Medulla oblongata (tissue), 1 donor: ENCODE results near the gene HECW1.

ENCODE experiments used
- DNase-seq: peaks from one replicate; pipeline ENCODE4 v3.0.0-alpha.2; 2015; ENCODE audit errors: extremely low spot score

The HECW1 gene

DNA sequence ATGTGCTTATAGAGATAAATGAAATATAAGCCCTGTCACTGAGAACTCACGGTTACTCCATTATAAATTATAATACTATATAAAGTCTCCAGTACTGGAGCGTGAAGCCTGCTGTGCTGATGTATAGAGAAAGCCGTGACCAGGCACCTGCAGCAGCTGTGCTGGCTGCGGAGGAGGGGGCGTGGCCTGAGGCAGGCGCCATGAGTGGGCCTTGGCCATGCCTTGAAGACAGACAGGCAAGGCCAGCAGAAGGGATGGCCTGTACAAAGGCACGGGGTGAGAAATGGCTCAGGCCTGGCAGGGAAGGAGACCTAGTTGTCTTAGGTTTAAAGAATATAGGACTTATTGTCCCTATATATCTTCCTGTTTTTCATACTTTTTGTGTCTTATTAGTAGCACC lies 251.9 kb downstream of the HECW1 start:
- DNase-seq = no peak

- DNase-seq = no peak
Observed at GRCh38 chr7:43372676-43373355, 260.4 kb downstream of the HECW1 start.

DNA sequence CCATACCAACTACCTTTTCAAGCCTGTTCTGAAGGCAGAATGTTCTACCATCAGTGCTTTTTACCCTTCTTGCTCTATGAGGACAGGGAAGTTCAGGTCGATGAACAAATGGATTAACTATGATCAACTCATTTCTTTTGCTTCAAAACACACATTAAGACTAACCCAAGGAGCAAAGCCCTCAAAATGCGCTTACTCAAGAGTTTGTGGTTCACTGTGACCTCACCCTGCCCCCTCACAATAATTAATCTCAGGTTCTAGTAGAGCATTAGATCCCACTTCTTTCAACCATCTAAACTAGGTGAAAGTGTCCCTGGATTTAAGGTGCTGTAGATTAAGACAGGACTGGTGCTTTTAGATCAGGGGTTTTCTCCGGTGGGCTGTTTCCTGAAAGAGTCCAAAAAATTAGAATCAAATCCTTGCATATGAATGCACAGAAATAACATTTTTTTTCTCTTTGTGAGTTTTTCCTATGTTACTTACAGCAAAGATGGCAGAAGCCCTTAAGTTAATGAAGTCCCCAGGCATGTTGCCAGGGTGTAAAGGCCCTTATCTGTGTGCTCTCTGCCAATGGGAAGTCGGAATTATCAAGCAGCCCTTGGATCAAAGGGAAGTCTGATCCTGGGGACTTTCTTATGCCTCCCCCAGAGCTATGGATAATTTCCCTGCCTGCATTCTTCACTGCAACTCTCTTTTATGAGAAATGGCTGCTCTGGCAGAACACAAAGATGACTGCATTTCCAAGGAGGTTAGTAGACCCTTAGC lies 264.9 kb downstream of the HECW1 start:
- no peak for DNase-seq

DNA sequence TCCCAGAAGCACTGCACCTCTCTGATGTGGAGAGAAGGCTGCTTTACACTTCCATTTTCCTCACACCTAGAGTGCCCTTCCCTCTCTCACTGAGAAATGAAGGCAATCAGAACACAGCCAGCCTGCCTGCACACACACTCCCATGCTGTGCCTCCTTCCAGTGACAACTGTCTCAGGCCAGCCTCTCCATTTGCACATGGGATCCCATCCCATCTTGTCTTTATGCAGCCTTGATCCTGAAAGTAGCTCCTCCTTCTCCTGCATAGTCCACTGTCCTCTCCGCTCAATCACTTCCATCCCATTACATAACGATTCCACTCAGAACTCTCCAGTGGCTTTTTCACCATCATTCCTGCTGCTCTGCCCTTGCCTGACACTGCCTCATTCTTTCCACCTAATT lies 266.8 kb downstream of the HECW1 start:
- DNase-seq = no peak

- DNase-seq = no peak
Observed at GRCh38 chr7:43384616-43385308, 272.3 kb downstream of the HECW1 start.

GRCh38 chr7:43385309-43385680 lies 272.8 kb downstream of the HECW1 start:
- DNase-seq = no peak

DNA sequence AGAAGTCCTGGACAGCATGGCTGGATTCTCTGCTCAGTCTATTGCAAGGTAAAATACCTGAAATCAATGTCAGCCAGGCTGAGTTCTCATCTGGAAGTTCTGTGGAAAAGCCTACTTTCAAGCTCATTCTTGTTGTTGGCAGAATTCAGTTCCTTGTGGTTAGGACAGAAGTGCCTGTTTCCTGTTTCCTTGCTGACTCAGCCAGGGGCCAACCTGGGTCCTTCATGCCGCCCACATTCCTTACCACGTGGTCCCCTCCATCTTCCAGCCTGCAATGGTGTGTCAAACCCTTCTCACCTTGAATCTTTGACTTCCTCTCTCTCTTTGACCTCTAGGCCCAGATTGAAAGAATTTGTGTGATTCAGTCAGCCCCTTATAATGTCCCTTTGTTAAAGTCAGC lies 273.4 kb downstream of the HECW1 start:
- no peak for DNase-seq

DNA sequence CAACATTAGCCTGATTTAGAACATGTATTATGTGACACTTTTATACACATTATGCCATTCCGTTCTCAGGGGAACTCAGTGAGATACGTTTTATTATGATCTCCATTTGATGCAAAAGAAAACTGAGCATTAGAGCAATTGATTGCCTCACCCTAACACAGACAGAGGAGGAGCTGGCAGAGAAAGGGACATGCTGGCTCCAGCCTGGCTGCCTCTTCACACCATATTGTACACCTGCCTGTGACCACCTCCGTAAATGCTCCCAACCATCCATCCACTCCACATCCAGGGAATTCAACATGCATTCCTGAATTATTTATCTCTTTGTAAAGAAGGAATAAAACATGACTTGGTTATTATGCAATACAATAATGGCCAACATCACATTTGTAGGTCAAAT lies 275.5 kb downstream of the HECW1 start:
- no peak for DNase-seq

DNA sequence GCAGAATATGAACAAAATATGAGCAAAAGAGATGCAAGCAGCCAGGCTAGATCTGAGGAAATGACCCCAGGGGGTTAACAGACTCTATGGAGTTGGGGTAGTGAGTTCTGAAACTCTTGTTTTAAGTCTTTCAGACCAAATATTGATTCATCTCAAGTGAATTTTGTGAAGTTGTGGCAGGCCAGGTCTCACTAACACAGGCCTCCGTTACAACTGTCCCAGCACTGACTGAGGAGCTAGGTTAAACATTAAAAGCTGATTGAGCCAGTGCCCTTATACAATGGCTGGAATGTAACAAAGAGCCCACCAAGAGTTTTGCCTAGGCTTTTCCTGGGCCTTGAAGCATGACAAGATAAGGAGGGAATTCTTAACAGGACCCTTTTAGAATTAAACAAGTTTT lies 278.1 kb downstream of the HECW1 start:
- no peak for DNase-seq

- DNase-seq = no peak
Observed at GRCh38 chr7:43391518-43391917, 279.1 kb downstream of the HECW1 start.

GRCh38 chr7:43392638-43393330 lies 280.3 kb downstream of the HECW1 start:
- no peak for DNase-seq

- DNase-seq = no peak
Observed at GRCh38 chr7:43394441-43395130, 282.1 kb downstream of the HECW1 start.

DNA sequence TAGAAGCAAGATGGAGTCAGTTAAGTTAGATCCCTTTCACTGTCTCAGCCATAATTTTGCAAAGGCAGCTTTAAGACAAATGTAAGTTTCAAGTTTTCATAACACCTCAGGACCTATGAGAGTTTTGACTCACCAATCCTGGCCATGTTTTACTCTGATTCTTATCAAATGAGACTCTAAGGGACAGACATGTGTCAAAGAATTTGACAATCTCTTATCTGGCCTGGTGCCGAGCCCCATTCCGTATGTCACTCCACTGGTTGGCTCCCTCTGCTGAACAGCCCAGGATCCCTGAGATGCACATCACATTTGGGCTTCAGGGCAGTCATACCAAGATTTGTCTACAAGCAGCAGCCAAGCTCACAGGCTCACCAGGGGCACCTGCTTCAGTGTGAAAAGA lies 282.9 kb downstream of the HECW1 start:
- no peak for DNase-seq

DNA sequence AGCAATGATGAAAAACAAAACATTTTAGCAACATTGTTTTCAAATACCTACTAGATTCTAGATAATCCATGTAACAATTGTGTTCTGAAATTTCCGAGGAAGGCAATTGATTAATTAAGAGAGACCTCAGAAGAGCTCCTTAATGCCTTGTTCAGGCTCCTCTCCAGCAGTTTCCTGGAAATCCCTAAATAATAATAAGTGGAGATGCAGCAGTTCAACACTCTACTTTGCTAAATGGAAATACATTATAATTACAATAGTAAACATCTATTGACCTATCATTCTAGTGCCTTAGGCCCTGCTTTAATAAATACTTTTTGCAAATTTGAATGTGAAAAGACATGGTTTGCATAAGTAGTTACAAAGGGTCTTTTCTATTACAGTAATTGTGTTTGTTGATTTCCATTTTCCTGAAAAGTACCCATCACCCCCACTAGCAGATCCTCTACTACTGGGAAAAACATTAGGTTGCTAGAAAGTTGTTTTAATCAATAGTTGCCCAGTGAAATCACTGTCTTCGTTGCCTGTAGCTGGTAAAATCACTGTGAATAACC lies 283.8 kb downstream of the HECW1 start:
- DNase-seq = no peak

GRCh38 chr7:43398831-43399230 lies 286.4 kb downstream of the HECW1 start:
- no peak for DNase-seq

DNA sequence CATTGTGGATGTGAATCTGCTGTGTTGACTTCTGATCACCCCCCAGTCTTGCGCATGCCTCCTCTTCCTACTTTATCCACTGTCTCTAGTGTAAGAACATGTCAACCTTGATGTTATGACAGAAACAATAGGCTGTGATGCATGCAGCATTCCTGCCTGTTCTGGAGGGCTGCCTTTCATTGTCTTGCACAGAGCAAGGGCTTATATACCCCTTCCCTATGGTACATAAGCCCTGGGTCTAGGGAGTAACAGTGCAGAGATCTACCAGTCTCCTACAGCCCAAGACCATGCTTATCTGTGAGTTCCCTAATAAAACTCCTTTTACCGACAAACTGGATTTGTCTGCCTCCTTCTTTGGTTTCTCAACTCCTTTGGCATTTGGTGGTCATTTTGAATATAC lies 293.5 kb downstream of the HECW1 start:
- no peak for DNase-seq

DNA sequence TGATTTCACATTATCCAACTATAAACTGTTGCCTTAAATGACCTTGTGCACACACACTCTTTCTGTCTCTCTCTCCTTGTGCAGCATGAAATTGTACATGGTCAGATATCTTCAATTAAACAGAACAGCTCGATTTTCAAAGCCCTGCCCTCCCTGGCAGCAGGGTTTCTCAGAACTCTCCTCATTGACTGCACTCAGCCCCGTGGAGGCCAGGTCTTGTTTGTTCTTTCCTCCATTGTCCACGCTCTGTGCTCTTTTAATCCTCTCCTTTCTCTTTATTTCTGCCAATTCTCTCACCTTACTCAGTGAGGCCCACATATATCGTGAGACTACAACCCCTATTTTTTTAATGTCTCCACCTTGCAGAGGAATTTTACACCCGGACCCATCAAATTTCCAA lies 294.5 kb downstream of the HECW1 start:
- DNase-seq = no peak

DNA sequence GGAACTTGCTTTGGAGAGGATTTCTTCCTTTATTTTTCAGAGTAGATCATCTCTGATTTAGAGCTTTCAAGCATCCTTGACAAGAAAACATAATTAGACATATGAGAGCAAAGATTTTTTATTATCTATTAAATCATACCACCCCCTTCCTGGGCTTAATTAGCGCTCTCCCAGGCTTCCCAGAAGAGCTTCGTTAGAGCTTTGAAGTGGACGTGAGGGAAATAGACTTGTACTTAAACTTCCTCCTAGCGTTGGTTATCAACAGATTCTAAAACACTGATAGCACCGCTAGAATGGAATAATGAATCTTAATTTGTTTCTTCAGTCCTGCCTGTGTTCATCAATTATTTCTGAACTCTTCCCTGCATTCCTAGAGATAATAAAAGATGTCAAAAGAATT lies 296.5 kb downstream of the HECW1 start:
- DNase-seq = no peak

GRCh38 chr7:43417455-43417854 lies 305.0 kb downstream of the HECW1 start:
- no peak for DNase-seq

- no peak for DNase-seq
Observed at GRCh38 chr7:43430411-43430810, 318.0 kb downstream of the HECW1 start.

- no peak for DNase-seq
Observed at GRCh38 chr7:43431020-43431595, 318.7 kb downstream of the HECW1 start.
